Stimulated activated CD4-positive, alpha-beta T cell treated with anti-CD3 and anti-CD28 coated beads, Interleukin-2, amount 100 ng/mL, for 4 hours (primary cell): ENCODE data around the gene HES2.
"Not testable (repeated sequence)": the region's sequence is repeated elsewhere in the genome, so short reads cannot be mapped to it uniquely, and the experiment has no call there.

ENCODE experiments used
- DNase-seq: peaks from one replicate; pipeline ENCODE4 v3.0.0-alpha.2; 2020; ENCODE audit warnings: low read depth

Gene HES2, protein sequence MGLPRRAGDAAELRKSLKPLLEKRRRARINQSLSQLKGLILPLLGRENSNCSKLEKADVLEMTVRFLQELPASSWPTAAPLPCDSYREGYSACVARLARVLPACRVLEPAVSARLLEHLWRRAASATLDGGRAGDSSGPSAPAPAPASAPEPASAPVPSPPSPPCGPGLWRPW

DNA sequence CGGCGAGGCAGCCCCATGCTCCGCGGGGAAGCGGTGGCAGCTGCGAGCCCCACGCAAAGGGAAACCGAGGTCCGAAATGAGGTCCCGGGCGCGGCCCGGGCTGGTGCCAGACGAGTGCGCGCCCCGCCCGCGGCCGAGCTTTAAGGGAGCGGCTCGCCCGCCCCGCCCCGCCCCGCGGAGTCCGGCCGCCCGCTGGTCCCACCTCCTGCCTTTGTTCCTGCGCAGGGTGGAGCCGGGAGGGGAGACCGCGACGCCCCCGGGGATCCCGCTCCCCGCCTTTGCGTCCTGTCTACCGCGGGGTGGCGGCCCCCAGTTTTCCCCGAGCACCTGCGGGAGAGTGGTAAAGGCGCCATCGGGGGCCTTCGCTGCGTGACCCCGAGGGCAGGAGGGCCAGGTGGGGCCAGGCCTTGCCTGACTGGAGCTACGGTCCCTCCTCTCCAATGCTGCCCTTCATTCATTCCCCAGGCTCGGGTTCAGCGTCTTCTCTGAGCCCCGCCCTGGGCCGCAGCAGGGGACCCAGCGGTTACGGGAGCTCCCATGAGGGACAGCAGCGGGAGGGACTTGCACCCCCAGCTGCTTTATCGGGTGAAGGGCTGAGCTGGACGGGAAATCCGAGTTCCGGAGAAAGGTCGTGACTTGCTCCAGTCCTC, at the start of gene HES2:
Gene HES2, minus strand, starts transcription at position 116 of the 650 bp plus-strand sequence. Its CDS starts 99 bp downstream, at position 17.
- no peak for DNase-seq

DNA sequence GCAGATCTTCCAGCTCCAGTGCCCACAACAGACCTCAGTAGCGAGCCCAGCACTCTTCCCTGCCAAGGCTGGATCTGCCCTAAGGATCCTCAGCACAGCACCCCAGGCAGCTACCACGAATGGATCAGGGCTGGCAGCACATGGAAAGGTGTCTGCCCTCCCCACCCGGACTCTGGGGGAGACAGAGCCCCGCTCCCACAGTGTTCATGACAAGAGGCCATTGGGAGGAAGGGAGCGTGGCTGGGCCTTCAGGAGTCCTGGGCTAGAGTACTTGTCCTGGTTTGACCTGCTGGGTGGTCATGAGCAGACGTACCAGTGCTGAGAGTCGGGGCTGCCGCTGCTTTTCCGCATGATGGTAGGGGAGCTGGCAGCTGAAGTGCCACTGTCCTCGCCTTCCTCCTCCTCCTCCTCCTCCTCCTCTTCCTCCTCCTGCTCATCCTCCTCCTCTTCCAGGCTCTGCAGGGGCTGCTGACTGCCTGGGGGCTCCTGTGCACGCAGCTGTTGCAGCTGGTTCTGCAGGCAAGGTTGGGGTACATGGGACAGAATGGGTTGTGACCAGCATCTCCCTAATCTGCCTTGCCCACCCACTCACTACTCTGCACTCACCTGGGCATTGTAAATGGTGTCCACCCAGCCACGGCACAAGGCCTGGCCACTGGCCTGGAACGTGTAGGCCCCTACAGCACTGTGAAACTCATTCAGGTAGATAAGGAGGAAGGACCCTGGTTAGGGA, 49.2 kb upstream of the HES2 start:
- no peak for DNase-seq

DNA sequence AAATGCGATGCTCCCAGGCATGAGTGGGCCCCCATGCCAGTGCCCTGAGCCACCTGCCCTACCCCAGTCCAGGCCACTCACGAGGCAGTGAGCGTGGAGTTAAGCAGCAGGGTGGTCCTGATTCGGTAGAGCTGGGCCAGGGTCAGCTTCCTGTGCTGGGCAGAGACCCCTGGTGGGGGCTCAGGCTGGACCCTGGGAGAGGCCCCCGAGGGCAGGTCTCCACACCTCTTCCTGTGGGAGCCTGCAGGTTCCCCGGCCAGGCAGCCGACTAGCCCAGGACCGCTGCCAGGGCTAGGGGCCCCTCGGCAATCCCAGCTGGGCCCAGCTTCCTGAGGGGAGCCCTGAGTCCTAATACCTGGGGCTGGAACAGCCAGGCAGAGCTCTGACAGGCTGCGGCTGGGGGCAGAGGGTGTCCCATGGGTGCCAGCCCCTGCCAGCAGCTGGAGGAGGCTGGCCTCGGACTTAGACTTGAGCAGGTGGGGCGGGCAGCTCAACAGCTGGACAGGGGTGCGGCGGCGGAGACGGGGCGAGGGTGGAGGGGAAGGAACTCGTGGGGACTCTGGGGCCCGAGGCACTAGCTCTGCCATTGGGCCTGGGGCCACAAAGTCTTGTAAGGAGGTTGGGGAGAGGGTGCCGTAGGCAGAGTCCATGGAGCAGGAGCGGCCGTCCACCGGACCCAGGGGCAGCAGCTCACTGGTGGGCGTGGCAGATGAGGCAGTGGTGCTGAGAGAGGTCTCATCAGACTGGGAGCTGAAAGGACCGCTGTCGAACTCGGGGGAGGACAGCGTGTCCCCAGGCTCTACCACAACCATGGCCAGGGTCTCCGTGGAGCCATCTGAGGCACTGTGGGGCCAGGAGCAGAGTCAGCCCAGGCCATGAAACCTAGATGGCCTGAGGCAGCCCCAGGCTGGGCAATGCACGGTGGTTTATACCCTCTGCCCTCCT, 48.3 kb upstream of the HES2 start:
- DNase-seq, result no peak

DNA sequence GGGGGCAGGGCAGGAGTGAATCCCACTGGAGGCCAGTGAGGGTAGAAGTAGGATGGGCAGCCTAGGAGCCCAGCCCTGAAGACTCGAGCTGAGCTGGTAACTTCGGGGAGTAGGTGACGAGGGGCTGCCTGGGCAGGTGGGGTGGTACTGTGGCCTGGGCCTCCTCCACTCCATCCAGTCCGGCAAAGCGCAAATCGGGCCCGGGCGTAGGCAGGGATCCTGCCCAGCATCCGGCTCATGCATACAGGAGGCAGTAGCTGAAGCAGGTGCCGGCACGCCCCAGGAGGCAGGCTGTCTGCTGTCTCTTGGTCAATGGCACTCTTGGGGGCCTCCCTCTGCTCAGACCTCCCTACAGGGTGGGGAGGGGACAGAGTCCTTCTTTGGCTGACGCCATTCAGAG, 47.5 kb upstream of the HES2 start:
- DNase-seq, result no peak

DNA sequence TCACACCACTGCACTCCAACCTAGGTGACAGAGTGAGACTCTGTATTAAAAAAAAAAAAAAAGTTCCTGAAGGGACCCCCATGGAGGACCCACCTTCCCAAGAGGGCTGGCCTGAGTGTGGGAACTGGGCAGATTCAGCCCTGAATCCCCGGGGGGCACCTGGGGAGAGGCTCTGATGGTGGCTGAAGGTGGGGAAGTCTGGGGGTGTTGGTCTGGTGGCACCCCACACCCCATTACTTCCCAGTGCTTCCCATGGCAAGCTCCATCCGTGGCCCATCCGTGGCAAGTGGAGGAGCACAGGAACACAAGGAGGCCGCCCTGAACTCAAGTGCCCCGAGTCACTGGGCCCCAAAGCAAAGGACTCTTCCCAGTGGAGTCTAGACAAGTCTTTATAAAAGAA, 47.0 kb upstream of the HES2 start:
- DNase-seq, result no peak

DNA sequence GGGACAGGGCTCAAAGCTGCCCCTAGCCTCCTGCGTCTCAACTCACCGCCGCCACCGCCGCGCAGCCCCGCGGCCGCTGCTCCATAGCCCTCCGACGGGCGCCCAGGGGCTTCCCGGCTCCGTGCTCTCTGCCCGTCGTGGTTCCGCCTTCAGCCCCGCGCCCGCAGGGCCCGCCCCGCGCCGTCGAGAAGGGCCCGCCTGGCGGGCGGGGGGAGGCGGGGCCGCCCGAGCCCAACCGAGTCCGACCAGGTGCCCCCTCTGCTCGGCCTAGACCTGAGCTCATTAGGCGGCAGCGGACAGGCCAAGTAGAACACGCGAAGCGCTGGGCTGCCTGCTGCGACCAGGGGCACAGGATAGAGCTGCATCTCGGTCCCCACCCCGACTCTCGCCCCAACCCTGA, 46.3 kb upstream of the HES2 start, which contains the start of gene TNFRSF25:
Gene TNFRSF25, minus strand, starts transcription at position 151 of the 400 bp plus-strand sequence. Its CDS starts 66 bp downstream, at position 85.
- peak; percentile 57 for DNase-seq

DNA sequence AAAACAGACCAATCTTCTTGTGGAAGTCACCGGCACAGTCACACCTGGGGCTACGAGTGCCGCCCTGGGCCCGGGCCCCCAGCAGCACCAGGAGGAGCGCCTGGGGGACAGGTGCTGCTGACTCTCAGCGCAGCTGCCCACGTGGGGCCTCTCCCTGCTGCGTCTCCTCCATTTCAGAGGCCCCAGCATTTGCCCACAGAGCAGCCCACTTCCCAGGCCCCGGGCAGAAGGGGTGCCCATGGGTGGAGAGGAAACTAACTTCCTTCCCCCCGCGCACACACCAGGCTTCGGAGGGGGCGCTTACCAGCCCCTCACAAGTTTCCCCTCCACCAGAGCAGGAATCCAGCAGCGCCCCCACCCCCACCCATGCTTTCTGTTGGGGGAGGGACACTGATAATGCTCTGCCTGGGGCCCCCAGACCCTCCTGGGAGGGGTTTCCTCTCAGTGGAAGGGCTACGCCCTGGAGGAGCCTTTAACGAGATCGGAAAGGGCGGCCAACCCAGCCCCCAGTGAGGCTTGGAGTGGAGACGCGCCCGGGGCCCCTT, 45.8 kb upstream of the HES2 start:
- peak; percentile 44 for DNase-seq

DNA sequence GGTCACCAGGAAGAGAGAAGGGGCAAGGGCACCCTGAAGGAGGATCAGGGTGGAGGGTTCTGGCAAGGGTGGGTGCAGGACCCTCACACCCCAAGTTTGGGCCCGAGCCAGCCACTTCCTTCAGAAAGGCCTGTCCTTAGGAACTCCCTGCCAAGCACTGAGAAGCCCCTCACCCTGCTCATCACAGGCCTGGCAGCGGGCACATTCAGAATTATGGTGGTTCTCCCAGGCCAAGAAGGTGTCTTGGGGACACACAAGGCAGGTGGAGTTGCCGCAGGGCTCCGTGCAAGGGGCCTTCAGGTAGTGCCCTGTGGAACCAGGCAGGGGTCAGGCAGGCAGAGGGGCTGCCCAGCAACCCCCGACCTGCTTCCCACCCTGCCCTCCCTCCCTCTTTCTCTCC, 45.2 kb upstream of the HES2 start:
- DNase-seq, result no peak

DNA sequence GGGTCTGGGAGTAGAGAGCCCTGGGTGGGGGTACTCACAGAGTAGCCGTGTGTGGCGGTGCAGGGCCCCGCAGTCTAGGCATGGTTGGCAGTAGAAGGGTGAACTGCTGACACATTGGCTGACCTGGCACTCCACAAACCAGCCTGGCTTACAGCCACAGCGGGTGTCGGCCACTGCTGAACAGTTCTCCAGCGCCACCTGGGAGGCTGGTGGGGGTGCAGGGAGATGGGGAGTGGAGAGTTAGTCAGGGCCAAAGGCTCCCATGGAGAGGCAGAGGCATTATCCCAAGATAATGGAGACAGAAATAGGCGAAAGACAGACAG, 44.8 kb upstream of the HES2 start:
- DNase-seq, result no peak

DNA sequence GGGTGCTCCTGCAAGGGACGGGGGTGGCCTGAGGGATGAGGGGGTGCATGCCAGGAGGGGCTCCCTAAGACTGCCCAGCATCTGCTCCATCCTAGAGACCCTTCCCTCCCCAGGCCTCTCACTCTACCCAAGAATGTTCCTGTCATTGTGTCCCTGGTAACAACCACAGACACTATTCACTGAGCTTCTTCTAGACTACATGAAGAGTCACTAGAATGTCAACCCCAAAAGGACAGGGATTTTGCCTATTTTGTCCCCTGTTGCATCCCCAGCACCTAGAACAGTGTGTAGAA, 43.3 kb upstream of the HES2 start:
- DNase-seq, result no peak

DNA sequence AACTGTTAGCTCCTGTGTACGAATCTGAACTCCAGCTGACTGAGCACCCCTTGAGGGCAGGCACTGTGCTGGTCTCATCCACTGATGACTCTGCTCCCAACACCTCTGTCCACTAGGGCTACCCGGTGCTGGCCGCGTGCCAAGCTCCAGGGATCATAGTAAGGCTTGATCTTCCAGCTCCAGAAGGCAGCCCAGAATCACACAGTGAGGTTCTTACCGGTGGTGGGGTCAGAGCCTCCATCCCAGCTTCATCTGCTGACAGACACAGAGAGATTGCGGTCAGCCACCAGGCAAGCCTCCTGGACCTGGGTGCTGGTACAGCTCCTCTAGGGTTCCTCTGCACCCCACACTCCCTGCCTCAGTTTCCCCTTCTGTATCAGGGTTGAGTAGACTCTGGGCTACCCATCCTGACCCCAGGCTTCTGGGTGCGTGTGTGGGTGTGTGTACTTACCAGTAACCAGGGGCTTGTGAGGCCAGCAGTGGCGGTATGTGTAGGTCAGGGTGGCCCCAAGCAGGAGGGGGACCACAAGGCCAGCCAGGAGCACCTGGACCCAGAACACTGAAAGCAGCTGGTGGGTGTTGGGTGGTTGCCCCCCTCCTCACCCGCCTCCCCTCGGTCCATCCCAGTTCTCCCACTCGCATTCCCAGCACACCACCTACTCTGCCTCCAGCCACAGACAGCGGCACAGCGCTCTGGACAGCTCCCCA, 42.8 kb upstream of the HES2 start:
- DNase-seq, result no peak

DNA sequence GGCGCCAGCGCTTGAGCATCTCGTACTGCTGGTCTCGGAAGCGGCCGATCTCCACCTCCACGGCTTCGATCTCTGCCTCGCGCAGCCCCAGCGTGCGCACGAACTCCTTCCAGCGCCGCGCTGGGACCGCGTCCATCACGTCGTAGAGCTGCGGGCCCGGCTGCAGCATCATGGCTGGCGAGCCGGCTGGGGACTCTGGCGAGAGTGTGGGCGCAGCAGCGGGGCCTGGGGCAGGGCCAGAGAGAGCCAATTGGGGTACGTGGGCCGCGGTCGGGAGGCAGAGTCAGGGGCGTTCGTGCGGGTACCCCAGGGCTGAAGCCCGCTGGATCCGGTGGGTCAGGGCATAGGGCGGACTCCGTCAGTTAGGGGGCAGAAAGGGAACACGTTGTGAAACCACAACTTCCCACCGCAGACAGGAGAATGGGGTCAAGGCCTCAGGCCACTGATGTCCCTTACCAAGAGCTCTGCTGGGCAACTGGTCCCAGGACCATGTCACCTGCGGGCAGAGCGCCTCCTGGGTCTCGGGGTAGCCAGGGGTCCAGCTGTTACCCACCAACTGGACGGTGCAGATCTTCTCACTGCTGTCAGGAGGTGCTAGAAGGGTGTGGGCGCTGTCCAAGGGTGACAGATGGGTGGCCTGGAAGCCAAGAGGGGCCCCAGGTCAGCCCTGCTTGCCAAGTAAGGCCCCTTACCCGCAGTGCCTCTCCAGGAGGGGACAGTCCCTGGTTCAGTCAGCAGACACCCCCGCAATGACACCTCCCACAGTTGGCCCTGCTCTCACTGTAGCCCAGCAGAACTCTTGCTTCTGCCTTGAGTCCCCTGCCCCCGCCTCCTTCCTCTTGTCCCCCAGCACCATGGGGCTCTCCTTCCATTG, 42.1 kb upstream of the HES2 start:
- peak; percentile 32 for DNase-seq

DNA sequence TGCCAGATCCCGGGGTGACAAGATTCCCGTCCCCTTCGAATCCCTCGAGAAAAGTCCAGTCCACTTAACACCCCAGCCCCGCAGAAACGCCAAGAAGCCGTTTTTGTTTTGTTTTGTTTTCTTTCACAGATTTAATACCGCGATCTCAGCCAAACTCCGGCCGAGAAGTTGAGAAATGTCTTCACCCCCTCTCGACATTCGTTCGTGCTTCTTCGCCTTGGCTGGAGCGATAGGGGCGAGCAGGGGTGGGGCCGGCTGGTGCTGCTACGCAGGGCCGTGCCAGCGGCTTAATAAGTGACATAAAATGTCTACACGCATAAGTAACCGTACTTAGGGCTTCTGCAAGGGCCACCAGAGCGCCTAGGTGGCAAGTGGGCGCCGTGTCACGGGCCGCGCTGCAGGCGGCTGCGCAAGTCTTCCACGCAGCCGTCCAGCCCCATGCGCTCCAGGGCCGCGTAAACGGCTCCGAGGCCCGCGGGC, 41.4 kb upstream of the HES2 start:
- no peak for DNase-seq

DNA sequence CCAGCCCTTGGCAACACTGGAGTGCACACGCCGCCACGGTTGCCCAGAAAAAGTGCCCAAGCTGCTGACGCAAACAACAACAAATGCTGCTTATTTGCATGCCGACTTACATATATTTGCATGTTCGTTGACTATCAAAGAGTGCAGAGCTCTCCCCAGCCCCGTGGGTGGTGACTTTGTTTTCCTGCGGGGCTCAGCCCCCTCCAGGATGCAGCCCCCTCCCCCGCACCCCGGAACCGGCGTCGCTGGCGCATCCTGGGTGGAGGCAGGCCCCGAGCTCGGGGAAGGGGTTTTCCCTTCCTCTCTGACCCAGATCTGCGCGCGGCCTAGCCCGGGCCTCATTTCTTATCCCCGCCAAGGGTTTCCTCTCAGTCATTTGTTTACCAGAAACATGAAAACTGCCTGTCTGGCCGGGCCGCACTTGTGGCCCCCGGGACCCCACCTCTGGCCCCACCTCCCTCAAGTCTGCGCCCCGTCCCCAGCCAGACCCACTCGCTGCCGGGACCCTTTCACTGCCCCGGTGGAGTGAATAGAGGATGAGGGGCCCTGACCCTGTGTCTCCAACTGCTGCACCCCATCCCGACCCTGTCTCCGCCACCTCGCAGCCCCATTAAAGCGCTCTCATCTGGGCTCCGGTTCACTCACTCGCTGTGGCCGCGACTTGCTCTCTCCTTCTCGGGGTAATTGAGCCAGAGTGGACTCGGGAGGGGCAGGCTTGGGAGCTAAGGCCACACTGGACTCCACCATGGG, 40.8 kb upstream of the HES2 start:
- peak; percentile 96 for DNase-seq

DNA sequence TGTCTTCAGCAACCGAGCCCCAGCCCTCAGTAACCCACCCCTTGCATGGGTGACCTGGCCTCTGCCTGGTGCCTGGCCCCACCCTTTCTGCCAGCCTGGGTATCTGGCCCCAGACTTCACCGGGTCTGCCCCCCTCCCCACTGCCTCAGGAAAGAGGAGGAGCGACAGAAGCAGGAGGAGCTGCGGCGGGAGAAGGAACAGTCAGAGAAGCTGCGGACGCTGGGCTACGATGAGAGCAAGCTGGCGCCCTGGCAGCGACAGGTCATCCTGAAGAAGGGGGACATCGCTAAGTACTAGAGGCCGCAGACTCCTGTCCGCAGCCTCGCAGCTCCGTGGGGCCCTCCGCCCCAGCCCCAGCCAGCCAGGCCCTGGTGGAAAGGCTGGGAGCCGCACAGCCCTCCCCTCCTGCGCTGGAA, 40.1 kb upstream of the HES2 start:
- DNase-seq, result no peak

DNA sequence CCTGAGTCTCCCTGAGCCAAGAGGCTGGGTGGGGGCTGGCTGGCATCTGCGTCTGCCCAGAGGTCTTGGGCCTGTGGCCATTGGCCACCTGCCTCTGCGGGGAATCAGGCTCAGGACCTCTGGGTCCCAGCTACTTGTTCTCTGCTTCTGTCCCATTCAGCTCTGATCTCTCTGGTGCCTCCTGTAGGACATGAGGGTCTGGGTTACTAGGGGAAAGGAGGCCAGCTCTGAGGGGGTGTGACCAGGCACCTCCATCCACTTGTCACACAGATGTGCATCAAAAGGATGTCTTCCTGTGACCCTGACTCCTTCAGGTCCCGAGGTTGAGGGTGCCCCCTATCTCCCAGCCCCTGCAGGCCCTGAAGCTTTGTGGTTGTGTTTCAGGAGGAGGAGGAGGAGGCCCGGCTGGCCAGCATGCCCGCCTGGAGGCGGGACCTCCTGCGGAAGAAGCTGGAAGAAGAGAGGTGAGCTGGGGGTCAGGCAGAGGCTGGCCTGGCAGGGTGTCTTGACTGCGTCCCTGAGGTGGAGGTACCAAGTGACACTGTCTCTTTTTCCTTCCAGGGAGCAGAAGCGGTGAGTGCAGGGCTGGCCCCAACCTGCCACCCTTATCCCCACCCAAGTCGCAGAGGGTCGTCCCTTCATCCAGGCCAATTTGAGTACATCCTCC, 37.2 kb upstream of the HES2 start:
- DNase-seq, result no peak

DNA sequence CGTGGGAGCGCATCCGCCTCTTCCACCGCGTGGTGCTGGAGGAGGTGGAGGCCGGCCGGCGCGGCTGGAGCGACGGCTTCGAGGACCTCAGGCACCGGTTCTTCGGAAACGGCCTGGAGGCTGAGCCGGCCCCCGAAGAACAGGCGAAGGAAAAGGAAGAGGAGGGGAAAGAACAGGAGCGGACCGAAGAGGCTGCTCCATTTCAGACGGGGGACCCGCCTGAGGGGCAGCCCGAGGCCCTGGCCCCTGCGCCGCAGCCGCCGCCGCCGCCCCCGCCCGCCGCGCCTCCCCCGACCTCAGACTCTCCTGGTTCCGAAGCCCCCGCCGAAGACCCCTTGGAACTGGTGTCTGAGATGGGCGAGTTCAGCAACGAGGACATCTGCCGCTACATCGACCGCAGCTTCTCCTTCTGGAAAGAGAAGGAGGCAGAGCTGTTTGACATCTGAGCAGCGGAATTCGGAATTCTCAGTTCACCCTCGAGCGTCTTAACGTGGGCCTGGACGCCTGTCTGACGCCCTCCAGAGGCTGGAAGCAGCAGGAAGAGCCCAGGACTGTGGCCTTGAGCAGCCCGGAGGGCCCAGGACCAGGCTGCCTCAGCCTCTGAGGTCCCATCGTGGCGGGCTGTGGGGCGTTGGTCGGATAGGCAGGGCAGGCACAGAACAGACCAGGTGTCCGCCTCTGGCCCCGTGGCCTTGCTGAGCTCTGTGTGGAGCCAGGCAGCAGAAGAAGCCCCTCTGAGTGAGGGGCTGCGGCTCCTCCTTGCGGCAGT, 36.2 kb upstream of the HES2 start:
- not testable (repeated sequence) for DNase-seq
